HEK293T (cell line): ENCODE results near the gene MED12L.

ENCODE experiments used
- CTCF ChIA-PET: fragments of 350-600 bp; formaldehyde crosslinking; extraction: SDS; loops from one replicate; lab custom pipeline; 2021; ENCODE audit warnings: antibody characterized with exemption, inconsistent platforms; lab: Yijun Ruan, JAX
- POLR2A ChIA-PET: fragments of 350-600 bp; formaldehyde crosslinking; extraction: SDS; loops from one replicate; lab custom pipeline; 2020; ENCODE audit warnings: antibody characterized with exemption, inconsistent platforms; lab: Yijun Ruan, JAX
- DNase-seq: peaks from one replicate; pipeline ENCODE4 v3.0.0; 2012; ENCODE audit warnings: mixed read lengths; ENCODE audit errors: extremely low spot score
- ARNT ChIP-seq: fragments of 450-650 bp; IDR thresholded peaks from 2 replicates; pipeline ENCODE4 v1.6.1; 2017; ENCODE audit warnings: mild to moderate bottlenecking
- BHLHE40 ChIP-seq: fragments of 450-650 bp; IDR thresholded peaks from 2 replicates; pipeline ENCODE4 v1.6.1; 2016; ENCODE audit warnings: mild to moderate bottlenecking, moderate library complexity, borderline replicate concordance
- CTBP1 ChIP-seq: fragments of 450-650 bp; IDR thresholded peaks from 2 replicates; pipeline ENCODE4 v1.6.1; 2016; ENCODE audit warnings: borderline replicate concordance
- ELF4 ChIP-seq: fragments of 450-650 bp; IDR thresholded peaks from 2 replicates; pipeline ENCODE4 v1.6.1; 2017; ENCODE audit warnings: antibody characterized with exemption
- FOXA1 ChIP-seq: fragments of 450-650 bp; IDR thresholded peaks from 2 replicates; pipeline ENCODE4 v1.6.1; 2016; ENCODE audit warnings: mild to moderate bottlenecking
- FOXK2 ChIP-seq: fragments of 450-650 bp; IDR thresholded peaks from 2 replicates; pipeline ENCODE4 v1.6.1; 2016; ENCODE audit warnings: mild to moderate bottlenecking
- FOXM1 ChIP-seq: fragments of 450-650 bp; IDR thresholded peaks from 2 replicates; pipeline ENCODE4 v1.6.1; 2017; ENCODE audit warnings: mild to moderate bottlenecking, borderline replicate concordance
- HDGF ChIP-seq: fragments of 450-650 bp; IDR thresholded peaks from 2 replicates; pipeline ENCODE4 v1.6.1; 2017; ENCODE audit warnings: antibody characterized with exemption, borderline replicate concordance
- L3MBTL2 ChIP-seq: fragments of 450-650 bp; conservative IDR thresholded peaks from 2 replicates; pipeline ENCODE4 v1.6.1; 2016; ENCODE audit warnings: mild to moderate bottlenecking
- LEF1 ChIP-seq: fragments of 450-650 bp; IDR thresholded peaks from 2 replicates; pipeline ENCODE4 v1.6.1; 2017; ENCODE audit warnings: mild to moderate bottlenecking, borderline replicate concordance
- NFRKB ChIP-seq: fragments of 450-650 bp; IDR thresholded peaks from 2 replicates; pipeline ENCODE4 v1.6.1; 2016; ENCODE audit warnings: mild to moderate bottlenecking, moderate library complexity
- PKNOX1 ChIP-seq: fragments of 450-650 bp; IDR thresholded peaks from 2 replicates; pipeline ENCODE4 v1.6.1; 2016
- SP1 ChIP-seq: fragments of 450-650 bp; IDR thresholded peaks from 2 replicates; pipeline ENCODE4 v1.6.1; 2017
- SUZ12 ChIP-seq: fragments of 450-650 bp; IDR thresholded peaks from 2 replicates; pipeline ENCODE4 v1.6.1; 2016; ENCODE audit warnings: mild to moderate bottlenecking
- TARDBP ChIP-seq: fragments of 450-650 bp; IDR thresholded peaks from 2 replicates; pipeline ENCODE4 v1.6.1; 2016
- ZNF384 ChIP-seq: fragments of 450-650 bp; IDR thresholded peaks from 2 replicates; pipeline ENCODE4 v1.6.1; 2016

Gene MED12L

GRCh38 chr3:151415289-151415688 is 329.8 kb downstream of the MED12L start:
- TF ChIP-seq CTBP1 (no peak), LEF1 (no peak), ARNT (no peak), NFRKB (no peak), ELF4 (no peak), PKNOX1 (no peak), TARDBP (no peak), FOXK2 (no peak), BHLHE40 (no peak), HDGF (no peak), FOXA1 (no peak), ZNF384 (no peak), SUZ12 (no peak), SP1 (no peak), L3MBTL2 (no peak), FOXM1 (no peak)
- ChIA-PET POLR2A (no interaction called here), CTCF (no interaction called here)
- DNase-seq = no peak

- CTCF ChIA-PET = interaction anchor here (1.0 kb wide), 1 partner anchor 15 kb away, joined by 3 read pairs; no protein-coding TSS in a partner anchor
- no peak for DNase-seq
- TF ChIP-seq LEF1 (no peak), HDGF (no peak), L3MBTL2 (no peak), SP1 (no peak), ARNT (no peak), FOXA1 (no peak), FOXM1 (no peak), CTBP1 (no peak), TARDBP (no peak), ELF4 (no peak), PKNOX1 (no peak)
- POLR2A ChIA-PET = no interaction called here
These were observed 334.3 kb downstream of the MED12L start for GRCh38 chr3:151419806-151420205.

- POLR2A ChIA-PET = no interaction called here
- CTCF ChIA-PET = no interaction called here
- TF ChIP-seq TARDBP = no peak
- TF ChIP-seq FOXA1 = no peak
- no peak for TF ChIP-seq FOXK2
- no peak for TF ChIP-seq PKNOX1
- no peak for TF ChIP-seq NFRKB
- TF ChIP-seq L3MBTL2 = no peak
- TF ChIP-seq ZNF384 = no peak
- no peak for DNase-seq
These were observed 336.5 kb downstream of the MED12L start for GRCh38 chr3:151421938-151422337.

- TF ChIP-seq SUZ12 (no peak), ELF4 (no peak), FOXM1 (no peak), HDGF (no peak), NFRKB (no peak), LEF1 (no peak), TARDBP (no peak), CTBP1 (no peak), FOXA1 (no peak)
- DNase-seq = no peak
- CTCF ChIA-PET = no interaction called here
- POLR2A ChIA-PET = no interaction called here
These were observed 337.6 kb downstream of the MED12L start for GRCh38 chr3:151423091-151423490.

- TF ChIP-seq ARNT = no peak
- TF ChIP-seq PKNOX1 = no peak
- TF ChIP-seq SP1 = no peak
- no peak for TF ChIP-seq FOXA1
- no peak for TF ChIP-seq FOXK2
- no peak for TF ChIP-seq BHLHE40
- TF ChIP-seq LEF1 = no peak
- no peak for TF ChIP-seq HDGF
- TF ChIP-seq L3MBTL2 = no peak
- no peak for TF ChIP-seq SUZ12
- TF ChIP-seq ZNF384 = no peak
- TF ChIP-seq TARDBP = no peak
- TF ChIP-seq FOXM1 = no peak
- no peak for TF ChIP-seq CTBP1
- no peak for TF ChIP-seq ELF4
- TF ChIP-seq NFRKB = no peak
- POLR2A ChIA-PET = no interaction called here
- CTCF ChIA-PET = no interaction called here
- no peak for DNase-seq
These were observed 340.3 kb downstream of the MED12L start for GRCh38 chr3:151425627-151426340.

- CTCF ChIA-PET = no interaction called here
- TF ChIP-seq BHLHE40 = no peak
- no peak for TF ChIP-seq FOXM1
- no peak for TF ChIP-seq ELF4
- no peak for TF ChIP-seq ZNF384
- no peak for TF ChIP-seq FOXA1
- no peak for TF ChIP-seq TARDBP
- TF ChIP-seq SP1 = no peak
- no peak for TF ChIP-seq PKNOX1
- no peak for TF ChIP-seq L3MBTL2
- TF ChIP-seq HDGF = no peak
- TF ChIP-seq ARNT = no peak
- no peak for DNase-seq
- POLR2A ChIA-PET = no interaction called here
These were observed 340.8 kb downstream of the MED12L start for GRCh38 chr3:151426341-151426657.
